IMR-90 (cell line): ENCODE measurements around the gene TEX14. TPM values are rescaled to one million over a fixed set of nuclear protein-coding genes. Genes with fewer than 3 reads are reported as not detected.

Experiments
- ATAC-seq: fragments of 200-7000 bp; cut with Tn5 transposase; 2 replicates; pipeline ENCODE4 v1.9.1; 2020; ENCODE audit warnings: low read depth, mild to moderate bottlenecking, moderate library complexity
- BruUV-seq: library from RNA; stranded (reverse); fragments of 400-500 nt; replicated peaks from 2 replicates; lab custom pipeline; 2021; lab: Mats Ljungman, UMichigan
- CTCF ChIA-PET: fragments of 300-600 bp; formaldehyde crosslinking; extraction: SDS; loops from one replicate; lab custom pipeline; 2021; ENCODE audit warnings: antibody characterized with exemption; lab: Yijun Ruan, JAX
- POLR2A ChIA-PET: fragments of 300-600 bp; sonication (Branson Sonifier 250); formaldehyde crosslinking; loops from one replicate; lab custom pipeline; 2022; ENCODE audit warnings: antibody characterized with exemption; ENCODE audit not compliant: unreplicated experiment; lab: Charles Lee
- DNase-seq: peaks from one replicate; pipeline ENCODE4 v3.0.0; 2013
- H2AFZ ChIP-seq: replicated peaks from 2 replicates; pipeline ENCODE3; 2013; ENCODE audit warnings: low read length, mild to moderate bottlenecking; ENCODE audit not compliant: poor library complexity
- H2AK5ac ChIP-seq: 2 replicates; pipeline ENCODE4 v1.6.1; 2013; ENCODE audit warnings: low read depth, low read length, inconsistent platforms
- H2AK9ac ChIP-seq: replicated peaks from 2 replicates; pipeline ENCODE3; 2013; ENCODE audit warnings: mild to moderate bottlenecking, low read depth, low read length, moderate library complexity; ENCODE audit not compliant: poor library complexity
- H2BK120ac ChIP-seq: 2 replicates; pipeline ENCODE4 v1.6.1; 2013; ENCODE audit warnings: low read depth, low read length, inconsistent platforms
- H2BK15ac ChIP-seq: 3 replicates; pipeline ENCODE4 v1.6.1; 2013; ENCODE audit warnings: low read depth, low read length, inconsistent platforms
- H2BK20ac ChIP-seq: 2 replicates; pipeline ENCODE4 v1.6.1; 2013; ENCODE audit warnings: low read depth, mild to moderate bottlenecking, inconsistent platforms, low read length, moderate library complexity
- H2BK5ac ChIP-seq: 2 replicates; pipeline ENCODE4 v1.6.1; 2013; ENCODE audit warnings: mild to moderate bottlenecking, low read depth, low read length, inconsistent platforms; ENCODE audit not compliant: poor library complexity, severe bottlenecking
- H3K14ac ChIP-seq: replicated peaks from 2 replicates; pipeline ENCODE4 v1.6.1; 2013; ENCODE audit warnings: low read depth, low read length, inconsistent platforms
- H3K18ac ChIP-seq: 2 replicates; pipeline ENCODE4 v1.6.1; 2013; ENCODE audit warnings: low read depth, low read length, control low read depth
- H3K23ac ChIP-seq: 2 replicates; pipeline ENCODE4 v1.6.1; 2013; ENCODE audit warnings: low read depth, low read length, inconsistent platforms
- H3K27ac ChIP-seq: 2 replicates; pipeline ENCODE4 v1.5.1; 2013; ENCODE audit warnings: mild to moderate bottlenecking, control low read depth, low read length; ENCODE audit not compliant: insufficient read depth
- H3K27me3 ChIP-seq: 2 replicates; pipeline ENCODE4 v1.6.1; 2013; ENCODE audit warnings: low read length; ENCODE audit not compliant: control insufficient read depth, insufficient read depth
- H3K36me3 ChIP-seq: 2 replicates; pipeline ENCODE4 v1.6.1; 2013; ENCODE audit warnings: low read length, mixed read lengths; ENCODE audit not compliant: control insufficient read depth, insufficient read depth
- H3K4ac ChIP-seq: 2 replicates; pipeline ENCODE4 v1.6.1; 2013; ENCODE audit warnings: low read depth, low read length, inconsistent platforms
- H3K4me1 ChIP-seq: 2 replicates; pipeline ENCODE4 v1.6.1; 2013; ENCODE audit warnings: low read length, mixed read lengths; ENCODE audit not compliant: control insufficient read depth, insufficient read depth
- H3K4me2 ChIP-seq: 2 replicates; pipeline ENCODE4 v1.6.1; 2013; ENCODE audit warnings: low read depth, mild to moderate bottlenecking, control low read depth, low read length, moderate library complexity
- H3K4me3 ChIP-seq: 2 replicates; pipeline ENCODE4 v1.5.1; 2013; ENCODE audit warnings: low read depth, mild to moderate bottlenecking, control low read depth, low read length, moderate library complexity; ENCODE audit not compliant: insufficient read depth
- H3K56ac ChIP-seq: 2 replicates; pipeline ENCODE4 v1.6.1; 2013; ENCODE audit warnings: low read length, inconsistent platforms; ENCODE audit not compliant: insufficient read depth; ENCODE audit errors: extremely low read depth
- H3K79me1 ChIP-seq, 2 experiments: 2 replicates each; pipeline ENCODE4 v1.6.1; 2013; ENCODE audit warnings: low read length in 2 of 2, inconsistent platforms in 1 of 2, low read depth in 1 of 2
- H3K9ac ChIP-seq: 2 replicates; pipeline ENCODE4 v1.6.1; 2013; ENCODE audit warnings: low read depth, low read length, control low read depth
- H3K9me1 ChIP-seq: 2 replicates; pipeline ENCODE4 v1.6.1; 2013; ENCODE audit warnings: low read length, inconsistent platforms; ENCODE audit not compliant: insufficient read depth
- H3K9me3 ChIP-seq: 2 replicates; pipeline ENCODE4 v1.6.1; 2013; ENCODE audit warnings: low read length; ENCODE audit not compliant: control insufficient read depth, insufficient read depth
- H4K20me1 ChIP-seq: 2 replicates; pipeline ENCODE4 v1.6.1; 2013; ENCODE audit warnings: low read length, inconsistent platforms; ENCODE audit not compliant: insufficient read depth
- H4K5ac ChIP-seq: 2 replicates; pipeline ENCODE4 v1.6.1; 2013; ENCODE audit warnings: mild to moderate bottlenecking, low read depth, low read length, control low read depth
- H4K8ac ChIP-seq, 2 experiments: 2 replicates each; pipeline ENCODE4 v1.6.1; 2013; ENCODE audit warnings: low read depth in 2 of 2, low read length in 2 of 2, control low read depth in 1 of 2, inconsistent platforms in 1 of 2
- H4K91ac ChIP-seq: 2 replicates; pipeline ENCODE4 v1.6.1; 2013; ENCODE audit warnings: low read depth, low read length, inconsistent platforms; ENCODE audit not compliant: insufficient read depth
- CHD1 ChIP-seq: IDR thresholded peaks from 2 replicates; pipeline ENCODE4 v1.6.1; 2012; ENCODE audit warnings: low read depth, low read length, improper control_type of control experiment
- SMC3 ChIP-seq: fragments of 150-350 bp; IDR thresholded peaks from 2 replicates; pipeline ENCODE4 v1.6.1; 2016; ENCODE audit warnings: low read depth, mild to moderate bottlenecking, antibody characterized with exemption, low read length, moderate library complexity
- WGBS, 2 experiments: methylation state at CpG; one replicate each; pipeline versions ENCODE4 v1.1.5 to v1.1.7; 2013; ENCODE audit warnings: missing lambda C conversion rate in 2 of 2; ENCODE audit not compliant: insufficient read length in 1 of 2; ENCODE audit errors: extremely low coverage in 2 of 2; 5-methylcytosine and 5-hydroxymethylcytosine counted together
- dilution Hi-C: fragments of 300-500 bp; cut with HindIII; formaldehyde crosslinking; loops from one replicate; pipeline ENCODE4 v1.14.3; 2018; ENCODE audit warnings: low sequenced_read_pairs; ENCODE audit not compliant: unreplicated experiment
- in situ Hi-C: fragments of 300-500 bp; cut with MboI; formaldehyde crosslinking; loops from 3 replicates; pipeline ENCODE4 v1.14.3; 2019; ENCODE audit warnings: low sequenced_read_pairs, inconsistent platforms, mixed read lengths
- intact Hi-C: fragments of 100-400 bp; cut with micrococcal nuclease; formaldehyde crosslinking; loops from 2 replicates; pipeline ENCODE4 v1.10.0; 2022
- polyA plus RNA-seq, 3 experiments: library from polyadenylated mRNA; depleted of rRNA; stranded (reverse); fragments of >200 nt; gene quantifications; 2 replicates each; pipeline ENCODE4 v1.2.3, GENCODE V29; 2012; ENCODE audit warnings: low replicate concordance in 1 of 3
- total RNA-seq: library from RNA; depleted of rRNA; stranded (reverse); fragments of >200 nt; gene quantifications from 2 replicates; pipeline ENCODE4 v1.2.3, GENCODE V29; 2012
- TF ChIP-seq, protein P1 (sequence below): conservative IDR thresholded peaks from 2 replicates; pipeline ENCODE4 v1.5.1; 2012; ENCODE audit warnings: mild to moderate bottlenecking, low read depth, low read length, improper control_type of control experiment

Gene TEX14
- total and polyA plus RNA-seq, 2 of the 4 experiments (the other 2 are of a cell fraction) = not detected

DNA sequence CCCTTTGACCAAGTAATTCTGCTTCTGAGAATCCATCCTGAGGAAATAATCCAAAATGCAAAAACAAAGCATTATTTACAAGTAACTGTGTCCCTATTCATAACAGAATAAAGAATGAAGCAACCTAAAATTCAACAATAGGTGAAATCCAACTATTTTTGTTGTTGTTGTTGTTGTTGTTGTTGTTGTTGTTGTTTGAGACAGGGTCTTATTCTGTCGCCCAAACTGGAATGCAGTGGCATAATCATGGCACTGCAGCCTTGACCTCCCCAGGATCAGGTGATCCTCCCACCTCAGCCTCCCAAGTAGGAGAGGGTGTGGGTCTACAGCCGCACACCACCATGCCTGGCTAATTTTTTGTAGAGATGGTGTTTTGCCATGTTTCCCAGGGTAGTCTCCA lies 101.5 kb downstream of the TEX14 start:
- no TSS peak for BruUV-seq

More for the DNA sequence above, 101.5 kb downstream of the TEX14 start:
- Histone ChIP-seq H3K79me1 (no peaks in the 10 kb centered on the region), H3K4ac (no peak overlapping the region), H4K8ac (no peak overlapping the region), H2AK5ac (no peak overlapping the region), H2AK9ac (no peak overlapping the region), H3K18ac (no peak overlapping the region), H3K9me1 (no peaks in the 10 kb centered on the region), H4K20me1 (no peaks in the 10 kb centered on the region), H2AFZ (no peak overlapping the region), H2BK20ac (no peak overlapping the region), H3K9me3 (no peaks in the 10 kb centered on the region), H3K9ac (no peak overlapping the region), H3K27ac (no peak overlapping the region), H3K23ac (no peak overlapping the region), H3K36me3 (no peaks in the 10 kb centered on the region), H3K4me3 (no peak overlapping the region), H3K4me1 (no peaks in the 10 kb centered on the region), H2BK120ac (no peak overlapping the region), H3K27me3 (peaks cover 11% of the 10 kb centered on the region), H3K4me2 (no peak overlapping the region), H4K5ac (no peak overlapping the region), H4K91ac (no peak overlapping the region), H3K56ac (no peak overlapping the region), H3K14ac (no peak overlapping the region), H2BK5ac (no peak overlapping the region), H2BK15ac (no peak overlapping the region)
- no CpG with 5 or more reads among the region's 2 CpGs for WGBS, 2 experiments
- DNase-seq (no peak), ATAC-seq (no peak)
- ChIA-PET POLR2A (no interaction called here), CTCF (no interaction called here)
- no peak for TF ChIP-seq SMC3
- TF ChIP-seq, protein P1, sequence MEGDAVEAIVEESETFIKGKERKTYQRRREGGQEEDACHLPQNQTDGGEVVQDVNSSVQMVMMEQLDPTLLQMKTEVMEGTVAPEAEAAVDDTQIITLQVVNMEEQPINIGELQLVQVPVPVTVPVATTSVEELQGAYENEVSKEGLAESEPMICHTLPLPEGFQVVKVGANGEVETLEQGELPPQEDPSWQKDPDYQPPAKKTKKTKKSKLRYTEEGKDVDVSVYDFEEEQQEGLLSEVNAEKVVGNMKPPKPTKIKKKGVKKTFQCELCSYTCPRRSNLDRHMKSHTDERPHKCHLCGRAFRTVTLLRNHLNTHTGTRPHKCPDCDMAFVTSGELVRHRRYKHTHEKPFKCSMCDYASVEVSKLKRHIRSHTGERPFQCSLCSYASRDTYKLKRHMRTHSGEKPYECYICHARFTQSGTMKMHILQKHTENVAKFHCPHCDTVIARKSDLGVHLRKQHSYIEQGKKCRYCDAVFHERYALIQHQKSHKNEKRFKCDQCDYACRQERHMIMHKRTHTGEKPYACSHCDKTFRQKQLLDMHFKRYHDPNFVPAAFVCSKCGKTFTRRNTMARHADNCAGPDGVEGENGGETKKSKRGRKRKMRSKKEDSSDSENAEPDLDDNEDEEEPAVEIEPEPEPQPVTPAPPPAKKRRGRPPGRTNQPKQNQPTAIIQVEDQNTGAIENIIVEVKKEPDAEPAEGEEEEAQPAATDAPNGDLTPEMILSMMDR = no peak
- TF ChIP-seq CHD1 = no peak
- dilution Hi-C loops (no loop called here), in situ Hi-C loops (no loop called here), intact Hi-C loops (no loop called here)
